Smooth muscle cell (in vitro differentiated cells): ENCODE measurements around the gene OR10P1. TPM values are rescaled to one million over a fixed set of nuclear protein-coding genes. Genes with fewer than 3 reads are reported as not detected.

Experiments
- DNase-seq: peaks from one replicate; lab custom pipeline; 2025; ENCODE audit not compliant: unreplicated experiment; lab: John Stamatoyannopoulos, UW
- H2AFZ ChIP-seq: fragments of 200-600 bp; sonication (generic); 2 replicates; pipeline ENCODE4 v1.6.0; 2016; ENCODE audit warnings: antibody characterized with exemption, low read depth, mild to moderate bottlenecking
- H3F3A ChIP-seq: fragments of 200-600 bp; sonication (generic); 2 replicates; pipeline ENCODE4 v1.6.0; 2017; ENCODE audit warnings: antibody characterized with exemption, low read depth
- H3K27ac ChIP-seq: fragments of 200-600 bp; sonication (generic); 2 replicates; pipeline ENCODE4 v1.5.1; 2016; ENCODE audit warnings: low read depth, mild to moderate bottlenecking
- H3K27me3 ChIP-seq: fragments of 200-600 bp; sonication (generic); 2 replicates; pipeline ENCODE4 v1.6.1; 2016; ENCODE audit warnings: low read depth, mild to moderate bottlenecking
- H3K36me3 ChIP-seq: fragments of 200-600 bp; sonication (generic); 2 replicates; pipeline ENCODE4 v1.5.1; 2016; ENCODE audit warnings: low read depth
- H3K4me1 ChIP-seq: fragments of 200-600 bp; sonication (generic); 2 replicates; pipeline ENCODE4 v1.5.1; 2016; ENCODE audit warnings: low read depth
- H3K4me2 ChIP-seq: fragments of 200-600 bp; sonication (generic); 2 replicates; pipeline ENCODE4 v1.6.0; 2016; ENCODE audit warnings: mild to moderate bottlenecking
- H3K4me3 ChIP-seq: fragments of 200-600 bp; sonication (generic); 2 replicates; pipeline ENCODE4 v1.5.1; 2016; ENCODE audit warnings: mild to moderate bottlenecking
- H3K79me2 ChIP-seq: fragments of 200-600 bp; sonication (generic); 2 replicates; pipeline ENCODE4 v1.6.0; 2016; ENCODE audit warnings: low read depth, mild to moderate bottlenecking
- H3K9ac ChIP-seq: fragments of 200-600 bp; sonication (generic); 2 replicates; pipeline ENCODE4 v1.6.0; 2016; ENCODE audit warnings: low read depth
- H3K9me3 ChIP-seq: fragments of 200-600 bp; sonication (generic); replicated peaks from 2 replicates; pipeline ENCODE4 v1.5.1; 2016; ENCODE audit warnings: low read depth
- H4K20me1 ChIP-seq: fragments of 200-600 bp; sonication (generic); 2 replicates; pipeline ENCODE4 v1.6.0; 2016; ENCODE audit warnings: low read depth
- WGBS: methylation state at CpG from one replicate; pipeline ENCODE4 v1.1.7; 2016; ENCODE audit warnings: low lambda C conversion rate; 5-methylcytosine and 5-hydroxymethylcytosine counted together
- polyA plus RNA-seq: library from polyadenylated mRNA; unstranded; fragments of >200 nt; fragmentation: Nextera tagmentation; extraction: Ambion mirVana; gene quantifications from 2 replicates; pipeline ENCODE4 v1.2.1, GENCODE V29; 2016
- total RNA-seq: library from RNA; depleted of rRNA; stranded (reverse); fragments of >200 nt; gene quantifications from 2 replicates; pipeline ENCODE4 v1.2.3, GENCODE V29; 2014
- TF ChIP-seq, protein P1 (sequence below): fragments of 200-600 bp; sonication (generic); IDR thresholded peaks from 2 replicates; pipeline ENCODE4 v1.5.1; 2017; ENCODE audit warnings: borderline replicate concordance, mild to moderate bottlenecking, antibody characterized with exemption; ENCODE audit not compliant: insufficient read depth, poor library complexity, severe bottlenecking

The OR10P1 gene
- total and polyA plus RNA-seq, 2 experiments from 2014 or later: not detected

DNA sequence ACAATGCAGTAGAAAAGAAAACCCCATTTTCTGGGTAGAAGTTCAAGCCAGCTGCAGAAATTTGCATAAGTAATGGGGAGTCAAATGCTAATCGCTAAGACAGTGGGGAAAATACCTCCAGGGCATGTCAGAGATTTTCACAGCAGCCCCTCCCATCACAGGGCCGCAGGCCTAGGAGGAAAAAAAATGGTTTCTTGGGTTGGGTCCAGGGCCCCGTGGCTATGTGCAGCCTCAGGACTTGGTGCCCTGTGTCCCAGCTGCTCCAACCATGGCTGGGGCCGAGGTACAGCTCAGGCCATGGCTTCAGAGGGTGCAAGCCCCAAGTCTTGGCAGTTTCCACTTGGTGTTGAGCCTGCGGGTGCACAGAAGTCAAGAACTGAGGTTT lies 14.6 kb downstream of the OR10P1 start:
- TF ChIP-seq, protein P1, sequence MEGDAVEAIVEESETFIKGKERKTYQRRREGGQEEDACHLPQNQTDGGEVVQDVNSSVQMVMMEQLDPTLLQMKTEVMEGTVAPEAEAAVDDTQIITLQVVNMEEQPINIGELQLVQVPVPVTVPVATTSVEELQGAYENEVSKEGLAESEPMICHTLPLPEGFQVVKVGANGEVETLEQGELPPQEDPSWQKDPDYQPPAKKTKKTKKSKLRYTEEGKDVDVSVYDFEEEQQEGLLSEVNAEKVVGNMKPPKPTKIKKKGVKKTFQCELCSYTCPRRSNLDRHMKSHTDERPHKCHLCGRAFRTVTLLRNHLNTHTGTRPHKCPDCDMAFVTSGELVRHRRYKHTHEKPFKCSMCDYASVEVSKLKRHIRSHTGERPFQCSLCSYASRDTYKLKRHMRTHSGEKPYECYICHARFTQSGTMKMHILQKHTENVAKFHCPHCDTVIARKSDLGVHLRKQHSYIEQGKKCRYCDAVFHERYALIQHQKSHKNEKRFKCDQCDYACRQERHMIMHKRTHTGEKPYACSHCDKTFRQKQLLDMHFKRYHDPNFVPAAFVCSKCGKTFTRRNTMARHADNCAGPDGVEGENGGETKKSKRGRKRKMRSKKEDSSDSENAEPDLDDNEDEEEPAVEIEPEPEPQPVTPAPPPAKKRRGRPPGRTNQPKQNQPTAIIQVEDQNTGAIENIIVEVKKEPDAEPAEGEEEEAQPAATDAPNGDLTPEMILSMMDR: no peak
- no peaks in the 10 kb centered on the region for H4K20me1 ChIP-seq
- no peaks in the 10 kb centered on the region for H3K79me2 ChIP-seq
- 80% methylated on average over 5 of the region's 5 CpGs for WGBS
- H3K36me3 ChIP-seq: no peaks in the 10 kb centered on the region
- no peaks in the 10 kb centered on the region for H3K9me3 ChIP-seq
- no peak overlapping the region for H3K9ac ChIP-seq
- no peak overlapping the region for H3K4me2 ChIP-seq
- no peaks in the 10 kb centered on the region for H3F3A ChIP-seq
- no peaks in the 10 kb centered on the region for H3K4me1 ChIP-seq
- no peak for DNase-seq
- no peak overlapping the region for H2AFZ ChIP-seq
- no peak overlapping the region for H3K27ac ChIP-seq
- H3K27me3 ChIP-seq: no peaks in the 10 kb centered on the region
- no peak overlapping the region for H3K4me3 ChIP-seq

DNA sequence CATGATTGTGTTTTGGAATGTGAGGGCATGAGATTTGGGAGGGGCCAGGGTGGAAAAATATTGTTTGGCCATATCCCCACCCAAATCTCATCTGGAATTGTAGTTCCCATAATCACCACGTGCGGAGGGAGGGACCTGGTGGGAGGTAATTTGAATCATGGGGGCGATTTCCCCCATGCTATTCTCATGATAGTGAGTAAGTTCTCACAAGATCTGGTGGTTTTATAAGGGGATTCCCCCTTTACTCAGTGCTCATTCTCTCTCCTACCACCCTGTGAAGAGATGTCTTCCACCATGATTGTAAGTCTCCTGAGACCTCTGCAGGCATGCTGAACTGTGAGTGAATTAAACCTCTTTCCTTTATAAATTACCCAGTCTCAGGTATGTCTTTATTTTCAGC lies 15.7 kb downstream of the OR10P1 start:
- H3K27ac ChIP-seq: no peak overlapping the region
- H3K4me1 ChIP-seq: no peaks in the 10 kb centered on the region
- no peaks in the 10 kb centered on the region for H4K20me1 ChIP-seq
- H3K9ac ChIP-seq: no peak overlapping the region
- H3K27me3 ChIP-seq: peaks cover 4% of the 10 kb centered on the region
- 91% methylated on average over 3 of the region's 3 CpGs for WGBS
- no peak overlapping the region for H3K4me2 ChIP-seq
- no peaks in the 10 kb centered on the region for H3K79me2 ChIP-seq
- no peak overlapping the region for H2AFZ ChIP-seq
- no peak for DNase-seq
- H3K4me3 ChIP-seq: no peak overlapping the region
- H3F3A ChIP-seq: no peaks in the 10 kb centered on the region
- TF ChIP-seq, protein P1: no peak
- no peaks in the 10 kb centered on the region for H3K9me3 ChIP-seq
- H3K36me3 ChIP-seq: no peaks in the 10 kb centered on the region

DNA sequence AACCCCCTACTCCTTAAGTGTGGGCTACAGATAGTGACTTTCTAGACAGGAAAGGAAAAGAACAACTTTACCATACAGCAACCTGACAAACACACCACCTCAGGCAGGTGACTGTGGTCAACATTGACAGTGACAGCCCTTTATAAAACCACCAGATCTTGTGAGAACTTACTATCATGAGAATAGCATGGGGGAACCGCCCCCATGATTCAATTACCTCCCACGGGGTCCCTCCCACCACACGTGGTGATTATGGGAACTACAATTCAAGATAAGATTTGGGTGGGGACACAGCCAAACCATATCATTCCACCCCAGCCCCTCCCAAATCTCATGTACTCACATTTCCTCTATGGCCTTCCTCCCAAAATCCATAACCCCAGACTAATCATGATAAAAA lies 16.3 kb downstream of the OR10P1 start:
- no peak overlapping the region for H3K27ac ChIP-seq
- H3K4me2 ChIP-seq: no peak overlapping the region
- no peak for DNase-seq
- H3K9ac ChIP-seq: no peak overlapping the region
- no peaks in the 10 kb centered on the region for H3F3A ChIP-seq
- no peaks in the 10 kb centered on the region for H3K79me2 ChIP-seq
- no peaks in the 10 kb centered on the region for H4K20me1 ChIP-seq
- H2AFZ ChIP-seq: no peak overlapping the region
- H3K27me3 ChIP-seq: peaks cover 4% of the 10 kb centered on the region
- H3K9me3 ChIP-seq: no peaks in the 10 kb centered on the region
- no peak overlapping the region for H3K4me3 ChIP-seq
- H3K36me3 ChIP-seq: no peaks in the 10 kb centered on the region
- no peaks in the 10 kb centered on the region for H3K4me1 ChIP-seq
- TF ChIP-seq, protein P1: no peak
- 78% methylated on average over 3 of the region's 3 CpGs for WGBS

DNA sequence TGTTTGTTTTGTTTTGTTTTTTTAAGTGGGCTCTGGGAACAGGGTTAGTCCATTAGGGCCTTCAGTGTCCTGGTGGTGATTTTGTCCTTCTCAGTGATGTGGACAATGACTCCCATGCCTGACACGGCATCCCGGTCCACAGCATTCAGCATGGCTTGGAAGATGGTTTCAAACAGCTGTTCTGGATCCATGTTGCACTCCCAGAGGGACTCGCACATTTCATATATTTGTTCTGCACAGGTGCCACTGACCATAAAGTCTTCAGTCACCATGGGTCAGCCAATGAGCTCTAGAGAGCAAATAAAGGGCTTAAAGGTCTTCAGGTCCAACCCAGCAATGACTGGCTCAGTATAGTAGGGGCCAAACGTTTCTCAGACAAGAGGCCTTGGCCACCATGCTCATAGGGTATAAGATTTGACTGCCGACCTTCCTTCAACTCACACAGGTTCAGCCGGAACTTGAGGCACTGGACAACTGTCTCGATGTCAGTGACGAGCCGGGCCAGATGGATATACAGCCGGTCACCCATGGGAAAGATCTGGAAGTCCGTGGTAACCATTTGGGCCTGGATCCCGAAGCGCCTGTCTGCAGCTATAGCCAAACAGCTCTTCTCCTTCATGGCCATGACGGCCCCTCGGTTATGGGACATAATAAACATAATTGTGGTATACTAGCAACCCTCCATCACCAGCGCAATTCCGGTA lies 18.0 kb downstream of the OR10P1 start:
- Histone ChIP-seq H3K9me3 (no peaks in the 10 kb centered on the region), H3K36me3 (no peaks in the 10 kb centered on the region), H3K9ac (no peak overlapping the region), H3K27ac (no peak overlapping the region), H3K4me3 (no peak overlapping the region), H3K27me3 (peaks cover 4% of the 10 kb centered on the region), H4K20me1 (no peaks in the 10 kb centered on the region), H2AFZ (no peak overlapping the region), H3K79me2 (no peaks in the 10 kb centered on the region), H3F3A (no peaks in the 10 kb centered on the region), H3K4me2 (no peak overlapping the region), H3K4me1 (no peaks in the 10 kb centered on the region)
- DNase-seq: no peak
- TF ChIP-seq, protein P1: no peak
- 94% methylated on average over 17 of the region's 17 CpGs for WGBS
